Peyer's patch (tissue), 4 donors: ENCODE measurements around the gene CDH12.

Source experiments
- POLR2A ChIP-seq, 2 donors: fragments of 450-650 bp; IDR thresholded peaks; one replicate each; pipeline ENCODE4 v1.5.1; 2017; ENCODE audit warnings: antibody characterized with exemption in 2 of 2, mild to moderate bottlenecking in 2 of 2, moderate library complexity in 2 of 2
- TF ChIP-seq, protein P1 (sequence below), 6 experiments: fragments of 450-650 bp in 4 of 6; fragments of 200-600 bp in 2 of 6; sonication (generic) in 1 of 6; IDR thresholded peaks; one replicate each; pipeline ENCODE4 v1.5.1; 2017 to 2019; ENCODE audit warnings: antibody characterized with exemption in 6 of 6, mild to moderate bottlenecking in 3 of 6, moderate library complexity in 1 of 6

GRCh38 chr5:22780756-22781155 is 72.4 kb downstream of the CDH12 start:
- TF ChIP-seq, protein P1, sequence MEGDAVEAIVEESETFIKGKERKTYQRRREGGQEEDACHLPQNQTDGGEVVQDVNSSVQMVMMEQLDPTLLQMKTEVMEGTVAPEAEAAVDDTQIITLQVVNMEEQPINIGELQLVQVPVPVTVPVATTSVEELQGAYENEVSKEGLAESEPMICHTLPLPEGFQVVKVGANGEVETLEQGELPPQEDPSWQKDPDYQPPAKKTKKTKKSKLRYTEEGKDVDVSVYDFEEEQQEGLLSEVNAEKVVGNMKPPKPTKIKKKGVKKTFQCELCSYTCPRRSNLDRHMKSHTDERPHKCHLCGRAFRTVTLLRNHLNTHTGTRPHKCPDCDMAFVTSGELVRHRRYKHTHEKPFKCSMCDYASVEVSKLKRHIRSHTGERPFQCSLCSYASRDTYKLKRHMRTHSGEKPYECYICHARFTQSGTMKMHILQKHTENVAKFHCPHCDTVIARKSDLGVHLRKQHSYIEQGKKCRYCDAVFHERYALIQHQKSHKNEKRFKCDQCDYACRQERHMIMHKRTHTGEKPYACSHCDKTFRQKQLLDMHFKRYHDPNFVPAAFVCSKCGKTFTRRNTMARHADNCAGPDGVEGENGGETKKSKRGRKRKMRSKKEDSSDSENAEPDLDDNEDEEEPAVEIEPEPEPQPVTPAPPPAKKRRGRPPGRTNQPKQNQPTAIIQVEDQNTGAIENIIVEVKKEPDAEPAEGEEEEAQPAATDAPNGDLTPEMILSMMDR (IDR thresholded peaks at IDR 0.05) = no peak
- no peak for TF ChIP-seq POLR2A (IDR thresholded peaks at IDR 0.05)
